22Rv1 (cell line): ENCODE data around the gene MYOZ2.

Source experiments
- CTCF ChIP-seq: fragments of 450-650 bp; IDR thresholded peaks from 2 replicates; pipeline ENCODE4 v1.5.1; 2017; ENCODE audit warnings: mild to moderate bottlenecking
- ZFX ChIP-seq: fragments of 450-650 bp; IDR thresholded peaks from 2 replicates; pipeline ENCODE4 v1.6.1; 2017; ENCODE audit warnings: antibody characterized with exemption, borderline replicate concordance

DNA sequence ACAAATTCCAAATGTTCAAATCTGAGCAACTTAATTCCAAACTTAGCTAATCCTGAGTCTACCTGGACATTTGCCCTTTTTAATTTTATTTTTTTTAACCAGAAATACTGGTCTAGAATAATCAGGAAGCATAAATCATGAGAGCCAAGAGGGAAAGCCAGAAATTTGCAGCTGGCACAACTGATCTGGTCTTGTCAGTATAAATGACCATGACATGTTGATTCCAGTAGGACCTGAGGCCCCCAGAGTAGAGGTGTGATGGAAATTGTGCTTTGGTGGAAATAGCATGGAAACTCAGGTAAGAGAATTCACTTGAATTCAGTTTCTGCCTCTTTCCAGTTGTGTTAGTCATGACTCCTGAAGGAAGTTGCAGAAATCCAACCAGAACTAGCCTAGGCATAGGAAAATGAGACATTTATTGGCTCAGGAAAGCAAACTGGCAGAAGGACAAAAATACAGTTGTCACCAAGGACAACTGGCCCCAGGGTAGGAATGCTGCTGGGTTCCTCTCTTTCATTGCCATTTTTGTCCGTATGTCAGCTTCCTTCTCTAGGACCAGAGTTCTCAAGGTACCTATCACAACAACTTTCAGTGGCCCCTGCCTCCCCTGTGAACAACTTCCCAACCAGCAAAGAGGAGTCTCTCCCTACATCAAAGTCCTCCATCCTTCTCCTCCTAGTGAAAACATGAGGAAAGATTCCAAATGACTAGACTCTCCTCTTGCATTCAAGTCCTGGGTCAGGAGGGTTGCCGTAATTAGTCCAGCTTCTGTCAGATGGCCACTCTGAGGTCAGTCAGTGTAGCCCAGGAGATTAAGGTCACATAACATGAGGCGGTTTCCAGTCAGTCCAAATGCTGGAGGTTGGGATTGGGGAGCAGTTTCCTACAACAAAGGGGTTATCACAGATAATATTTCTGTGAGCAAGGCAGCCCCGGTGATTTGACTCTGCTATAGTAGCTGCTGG, 29.3 kb upstream of the MYOZ2 start:
- TF ChIP-seq ZFX (no peak), CTCF (no peak)
